ENCODE results near the gene GKN2.

- TF ChIP-seq, protein P1, sequence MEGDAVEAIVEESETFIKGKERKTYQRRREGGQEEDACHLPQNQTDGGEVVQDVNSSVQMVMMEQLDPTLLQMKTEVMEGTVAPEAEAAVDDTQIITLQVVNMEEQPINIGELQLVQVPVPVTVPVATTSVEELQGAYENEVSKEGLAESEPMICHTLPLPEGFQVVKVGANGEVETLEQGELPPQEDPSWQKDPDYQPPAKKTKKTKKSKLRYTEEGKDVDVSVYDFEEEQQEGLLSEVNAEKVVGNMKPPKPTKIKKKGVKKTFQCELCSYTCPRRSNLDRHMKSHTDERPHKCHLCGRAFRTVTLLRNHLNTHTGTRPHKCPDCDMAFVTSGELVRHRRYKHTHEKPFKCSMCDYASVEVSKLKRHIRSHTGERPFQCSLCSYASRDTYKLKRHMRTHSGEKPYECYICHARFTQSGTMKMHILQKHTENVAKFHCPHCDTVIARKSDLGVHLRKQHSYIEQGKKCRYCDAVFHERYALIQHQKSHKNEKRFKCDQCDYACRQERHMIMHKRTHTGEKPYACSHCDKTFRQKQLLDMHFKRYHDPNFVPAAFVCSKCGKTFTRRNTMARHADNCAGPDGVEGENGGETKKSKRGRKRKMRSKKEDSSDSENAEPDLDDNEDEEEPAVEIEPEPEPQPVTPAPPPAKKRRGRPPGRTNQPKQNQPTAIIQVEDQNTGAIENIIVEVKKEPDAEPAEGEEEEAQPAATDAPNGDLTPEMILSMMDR (conservative IDR thresholded peaks at IDR 0.05; ENCODE audit: low read depth, low read length): no peak
- TF ChIP-seq EZH2 (IDR thresholded peaks at IDR 0.05; ENCODE audit: borderline replicate concordance, low read depth, low read length, poor library complexity, severe bottlenecking): no peak
These were observed 49.2 kb upstream of the GKN2 start for GRCh38 chr2:69001879-69002278.
